Nephron progenitor cell (in vitro differentiated cells): ENCODE results near the gene TBX1.
"Not testable (repeated sequence)": the region's sequence is repeated elsewhere in the genome, so short reads cannot be mapped to it uniquely, and the experiment has no call there.

ENCODE experiments used
- DNase-seq: peaks from one replicate; pipeline ENCODE4 v3.0.0; 2021
- H3K27ac Mint-ChIP-seq: 2 replicates; pipeline ENCODE4 v1.8.0; 2021; ENCODE audit warnings: mild to moderate bottlenecking, moderate library complexity, mixed read lengths
- H3K27me3 Mint-ChIP-seq: 2 replicates; pipeline ENCODE4 v1.8.0; 2021; ENCODE audit warnings: mild to moderate bottlenecking, low read depth, mixed read lengths; ENCODE audit not compliant: poor library complexity
- H3K36me3 Mint-ChIP-seq: 2 replicates; pipeline ENCODE4 v1.8.0; 2021; ENCODE audit warnings: low read depth, mixed read lengths
- H3K4me1 Mint-ChIP-seq: 2 replicates; pipeline ENCODE4 v1.8.0; 2021; ENCODE audit warnings: mixed read lengths
- H3K4me3 Mint-ChIP-seq: 2 replicates; pipeline ENCODE4 v1.8.0; 2021; ENCODE audit warnings: mild to moderate bottlenecking, moderate library complexity, mixed read lengths
- H3K9me3 Mint-ChIP-seq: 2 replicates; pipeline ENCODE4 v1.8.0; 2021; ENCODE audit warnings: mild to moderate bottlenecking, moderate library complexity, mixed read lengths
- CTCF ChIP-seq: fragments of 200-600 bp; sonication (generic); IDR thresholded peaks from 2 replicates; pipeline ENCODE4 v1.5.0; 2021; ENCODE audit warnings: antibody characterized with exemption

Gene TBX1

DNA sequence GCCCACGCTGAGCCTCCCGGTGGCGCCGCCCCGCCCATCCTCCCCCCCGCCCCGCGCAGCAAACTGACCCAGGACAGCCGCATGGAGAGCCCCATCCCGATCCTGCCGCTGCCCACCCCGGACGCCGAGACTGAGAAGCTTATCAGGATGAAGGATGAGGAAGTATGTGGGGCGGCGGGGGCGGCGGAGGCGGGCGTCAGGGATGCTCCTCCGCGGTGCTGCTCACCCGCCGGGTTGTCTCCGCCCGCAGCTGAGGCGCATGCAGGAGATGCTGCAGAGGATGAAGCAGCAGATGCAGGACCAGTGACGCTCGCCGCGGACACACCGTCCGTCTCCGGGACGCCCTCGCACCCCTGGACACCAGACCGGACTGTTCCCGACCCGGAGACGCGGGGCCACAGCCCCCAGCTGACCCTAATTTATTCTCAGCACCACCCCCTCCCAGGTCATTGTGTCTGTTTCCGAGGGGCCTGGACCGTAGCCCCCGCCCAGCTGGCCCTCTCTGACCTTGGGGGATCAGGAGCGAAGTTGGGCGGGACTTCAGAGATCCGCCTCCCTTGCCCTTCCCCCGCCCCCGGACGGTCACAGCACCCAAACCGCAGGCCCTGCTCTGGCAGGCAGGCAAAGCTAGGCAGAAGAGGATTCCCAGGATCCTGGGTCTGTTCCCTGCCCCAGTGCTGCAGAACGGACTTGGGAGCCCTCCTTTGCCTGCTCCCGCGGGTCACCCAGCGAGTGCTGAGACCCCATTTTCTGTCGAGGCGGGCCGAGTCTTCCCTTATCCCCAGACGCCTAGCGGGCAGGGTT is 38.2 kb upstream of the TBX1 start:
- peak overlapping the region; percentile 38 for H3K4me3 Mint-ChIP-seq
- H3K36me3 Mint-ChIP-seq: peaks cover 13% of the 10 kb centered on the region
- H3K27ac Mint-ChIP-seq: no peak overlapping the region
- peak; percentile 42 for DNase-seq
- peaks cover 30% of the 10 kb centered on the region for H3K4me1 Mint-ChIP-seq
- peaks cover 27% of the 10 kb centered on the region for H3K9me3 Mint-ChIP-seq
- peaks cover 86% of the 10 kb centered on the region for H3K27me3 Mint-ChIP-seq
- TF ChIP-seq CTCF: no peak

- peaks cover 26% of the 10 kb centered on the region for H3K4me1 Mint-ChIP-seq
- peaks cover 13% of the 10 kb centered on the region for H3K36me3 Mint-ChIP-seq
- peaks cover 86% of the 10 kb centered on the region for H3K27me3 Mint-ChIP-seq
- H3K27ac Mint-ChIP-seq: no peak overlapping the region
- peak overlapping the region; percentile 76 for H3K4me3 Mint-ChIP-seq
- DNase-seq: no peak
- H3K9me3 Mint-ChIP-seq: peaks cover 32% of the 10 kb centered on the region
- no peak for TF ChIP-seq CTCF
Observed at GRCh38 chr22:19722982-19723231, 37.7 kb upstream of the TBX1 start.

DNA sequence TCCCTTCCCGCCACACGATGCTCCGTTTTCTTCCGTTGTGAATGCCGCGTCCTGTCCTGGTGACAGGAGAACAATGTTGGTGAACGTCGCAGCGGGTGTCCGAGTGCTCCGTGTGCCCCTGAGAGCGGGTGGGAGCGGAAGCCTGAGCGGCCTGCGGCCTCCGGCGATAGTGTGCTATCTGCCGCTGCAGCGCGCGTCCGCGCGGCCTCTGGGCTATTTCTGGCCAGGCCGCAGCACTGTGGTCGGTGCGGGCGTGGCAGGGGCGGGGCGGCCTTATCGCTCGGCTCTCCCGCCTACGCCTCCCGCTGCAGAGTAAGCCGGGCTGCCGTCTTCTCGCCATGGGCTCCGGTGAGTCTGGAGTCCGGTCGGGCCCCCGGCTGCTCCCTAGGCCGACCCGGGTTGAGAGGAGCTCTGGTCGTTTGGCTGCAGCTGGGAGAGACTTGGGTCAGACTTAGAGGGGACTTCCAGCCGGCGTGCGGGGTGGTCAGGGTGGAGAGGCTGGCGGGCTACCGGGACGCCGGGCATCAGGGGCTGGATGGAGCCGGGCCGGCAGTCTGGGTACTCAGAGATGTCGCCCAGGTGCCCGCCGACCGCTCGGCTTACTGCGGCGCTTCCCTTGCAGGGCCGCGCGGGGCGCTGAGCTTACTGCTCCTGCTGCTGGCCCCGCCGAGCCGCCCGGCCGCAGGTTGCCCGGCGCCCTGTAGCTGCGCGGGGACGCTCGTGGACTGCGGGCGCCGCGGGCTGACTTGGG is 37.2 kb upstream of the TBX1 start, which contains the start of gene GP1BB:
Gene GP1BB (plus strand): TSS at position 308 of the 751 bp plus-strand sequence. CDS start 31 bp downstream, at position 339.
- Mint-ChIP-seq H3K4me3 (peak within 1 kb of the TSS; percentile 76), H3K9me3 (peaks cover 32% of the 10 kb centered on the region), H3K36me3 (peaks cover 13% of the 10 kb centered on the region), H3K27me3 (peaks cover 91% of the 10 kb centered on the region), H3K4me1 (peaks cover 26% of the 10 kb centered on the region), H3K27ac (no peak within 1 kb of the TSS)
- TF ChIP-seq CTCF: no peak
- DNase-seq: peak; percentile 62

GRCh38 chr22:19723983-19724827 is 36.4 kb upstream of the TBX1 start:
- Mint-ChIP-seq H3K4me3 (peak overlapping the region; percentile 74), H3K27me3 (peaks cover 96% of the 10 kb centered on the region), H3K36me3 (peaks cover 13% of the 10 kb centered on the region), H3K9me3 (peaks cover 32% of the 10 kb centered on the region), H3K27ac (no peak overlapping the region), H3K4me1 (peaks cover 24% of the 10 kb centered on the region)
- peak; percentile 78 for DNase-seq
- no peak for TF ChIP-seq CTCF

DNA sequence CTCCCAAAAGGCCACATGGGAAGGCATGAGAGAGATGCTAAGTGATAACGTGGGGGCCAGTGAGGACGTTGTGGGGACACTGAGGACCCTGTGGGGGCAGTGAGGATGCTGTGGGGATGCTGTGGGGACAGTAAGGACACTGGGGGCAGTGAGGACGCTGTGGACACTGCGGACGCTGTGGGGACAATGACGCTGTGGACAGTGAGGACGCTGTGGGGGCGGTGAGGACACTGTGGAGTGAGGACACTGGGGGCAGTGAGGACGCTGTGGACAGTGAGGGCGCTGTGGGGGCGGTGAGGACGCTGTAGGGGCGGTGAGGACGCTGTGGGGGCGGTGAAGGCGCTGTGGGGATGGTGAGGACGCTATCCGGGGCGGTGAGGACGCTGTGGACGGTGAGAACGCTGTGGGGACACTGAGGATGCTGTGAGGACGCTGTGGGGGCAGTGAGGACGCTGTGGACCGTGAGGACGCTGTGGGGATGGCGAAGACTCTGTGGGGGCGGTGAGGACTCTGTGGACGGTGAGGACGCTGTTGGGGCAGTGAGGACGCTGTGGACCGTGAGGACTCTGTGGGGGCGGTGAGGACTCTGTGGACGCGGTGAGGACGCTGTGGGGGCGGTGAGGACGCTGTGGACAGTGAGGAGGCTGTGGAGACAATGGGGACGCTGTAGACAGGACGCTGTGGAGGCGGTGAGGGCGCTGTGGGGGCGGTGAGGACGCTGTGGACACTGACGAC is 35.5 kb upstream of the TBX1 start:
- peaks cover 96% of the 10 kb centered on the region for H3K27me3 Mint-ChIP-seq

GRCh38 chr22:19726064-19726788 is 34.4 kb upstream of the TBX1 start:
- Mint-ChIP-seq H3K9me3 (peaks cover 22% of the 10 kb centered on the region), H3K4me1 (peaks cover 18% of the 10 kb centered on the region), H3K27me3 (peaks cover 93% of the 10 kb centered on the region)
- DNase-seq, H3K36me3 Mint-ChIP-seq, H3K27ac Mint-ChIP-seq, H3K4me3 Mint-ChIP-seq: not testable (repeated sequence)

More for the DNA sequence above, 35.5 kb upstream of the TBX1 start:
- H3K4me1 Mint-ChIP-seq: peaks cover 20% of the 10 kb centered on the region
- H3K36me3 Mint-ChIP-seq: peaks cover 8% of the 10 kb centered on the region
- H3K27ac Mint-ChIP-seq: no peak overlapping the region
- peaks cover 32% of the 10 kb centered on the region for H3K9me3 Mint-ChIP-seq
- no peak for TF ChIP-seq CTCF
- DNase-seq: no peak
- H3K4me3 Mint-ChIP-seq: peak overlapping the region; percentile 74
